OCI-LY1 (cell line): Measurements from ENCODE around the gene TPSD1.

Experiments
- H2AFZ ChIP-seq: fragments of 200-600 bp; sonication (generic), shearing (Covaris generic); 2 replicates; pipeline ENCODE4 v1.6.0; 2014; ENCODE audit warnings: antibody characterized with exemption, mild to moderate bottlenecking, low read length
- H3F3A ChIP-seq: fragments of 200-600 bp; sonication (generic), shearing (Covaris generic); 2 replicates; pipeline ENCODE4 v1.6.0; 2014; ENCODE audit warnings: mild to moderate bottlenecking, antibody characterized with exemption, low read length, moderate library complexity; ENCODE audit not compliant: insufficient read depth
- H3K27ac ChIP-seq: fragments of 200-600 bp; sonication (generic); 2 replicates; pipeline ENCODE4 v1.5.1; 2014; ENCODE audit warnings: low read length, mixed run types, mild to moderate bottlenecking, low read depth; ENCODE audit not compliant: poor library complexity, severe bottlenecking
- H3K27me3 ChIP-seq: fragments of 200-600 bp; sonication (generic); 2 replicates; pipeline ENCODE4 v1.6.0; 2014; ENCODE audit warnings: antibody characterized with exemption, mild to moderate bottlenecking, low read length, moderate library complexity; ENCODE audit not compliant: insufficient read depth
- H3K36me3 ChIP-seq: fragments of 200-600 bp; sonication (generic); 2 replicates; pipeline ENCODE4 v1.6.1; 2014; ENCODE audit warnings: mild to moderate bottlenecking, antibody characterized with exemption, low read length, moderate library complexity, mixed read lengths; ENCODE audit not compliant: insufficient read depth
- H3K4me1 ChIP-seq: fragments of 200-600 bp; sonication (generic); 2 replicates; pipeline ENCODE4 v1.5.1; 2014; ENCODE audit warnings: mild to moderate bottlenecking, low read length, moderate library complexity; ENCODE audit not compliant: insufficient read depth, severe bottlenecking
- H3K4me2 ChIP-seq: fragments of 200-600 bp; sonication (generic), shearing (Covaris generic); 2 replicates; pipeline ENCODE4 v1.6.1; 2014; ENCODE audit warnings: low read length
- H3K4me3 ChIP-seq: fragments of 200-600 bp; sonication (generic); 2 replicates; pipeline ENCODE4 v1.5.1; 2014; ENCODE audit warnings: low read length, low read depth, mild to moderate bottlenecking, mixed read lengths; ENCODE audit not compliant: poor library complexity, severe bottlenecking
- H3K79me2 ChIP-seq: fragments of 200-600 bp; shearing (Covaris generic); 2 replicates; pipeline ENCODE4 v1.6.1; 2016; ENCODE audit warnings: mixed run types, low read length, mixed read lengths; ENCODE audit not compliant: insufficient read depth
- H3K9ac ChIP-seq: fragments of 200-600 bp; sonication (generic), shearing (Covaris generic); 2 replicates; pipeline ENCODE4 v1.6.1; 2014; ENCODE audit warnings: mild to moderate bottlenecking, low read length, mixed read lengths
- H3K9me2 ChIP-seq: fragments of 200-600 bp; sonication (generic), shearing (Covaris generic); 2 replicates; pipeline ENCODE4 v1.6.1; 2014; ENCODE audit warnings: low read depth, mild to moderate bottlenecking, low read length, mixed read lengths
- H3K9me3 ChIP-seq: fragments of 200-600 bp; shearing (Covaris generic); 2 replicates; pipeline ENCODE4 v1.6.1; 2014; ENCODE audit warnings: low read length, mixed read lengths
- H4K20me1 ChIP-seq: fragments of 200-600 bp; sonication (generic), shearing (Covaris generic); 2 replicates; pipeline ENCODE4 v1.6.0; 2016; ENCODE audit warnings: mild to moderate bottlenecking, low read length; ENCODE audit not compliant: insufficient read depth
- EZH2 ChIP-seq: fragments of 200-600 bp; sonication (generic), shearing (Covaris generic); IDR thresholded peaks from 2 replicates; pipeline ENCODE4 v1.8.0; 2017; ENCODE audit warnings: borderline replicate concordance, mixed run types, mild to moderate bottlenecking, antibody characterized with exemption, low read length, moderate library complexity, mixed read lengths
- TF ChIP-seq, protein P1 (sequence below): fragments of 200-600 bp; sonication (generic), shearing (Covaris generic); IDR thresholded peaks from 2 replicates; pipeline ENCODE4 v1.5.1; 2017; ENCODE audit warnings: mild to moderate bottlenecking, antibody characterized with exemption, low read length, moderate library complexity, mixed read lengths

TPSD1 gene

DNA sequence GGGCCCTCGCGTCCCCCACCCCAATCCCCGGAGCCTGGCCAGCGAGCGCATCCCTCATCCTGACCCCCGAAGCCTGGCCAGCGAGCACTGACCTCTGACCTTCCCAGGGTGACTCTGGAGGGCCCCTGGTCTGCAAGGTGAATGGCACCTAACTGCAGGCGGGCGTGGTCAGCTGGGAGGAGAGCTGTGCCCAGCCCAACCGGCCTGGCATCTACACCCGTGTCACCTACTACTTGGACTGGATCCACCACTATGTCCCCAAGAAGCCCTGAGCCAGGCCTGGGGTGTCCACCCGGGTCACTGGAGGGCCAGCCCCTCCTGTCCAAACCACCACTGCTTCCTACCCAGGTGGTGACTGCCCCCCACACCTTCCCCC, 2.3 kb downstream of the TPSD1 start:
- Histone ChIP-seq H3K9ac (no peak overlapping the region), H3K9me2 (no peaks in the 10 kb centered on the region), H3K4me2 (no peak overlapping the region)

DNA sequence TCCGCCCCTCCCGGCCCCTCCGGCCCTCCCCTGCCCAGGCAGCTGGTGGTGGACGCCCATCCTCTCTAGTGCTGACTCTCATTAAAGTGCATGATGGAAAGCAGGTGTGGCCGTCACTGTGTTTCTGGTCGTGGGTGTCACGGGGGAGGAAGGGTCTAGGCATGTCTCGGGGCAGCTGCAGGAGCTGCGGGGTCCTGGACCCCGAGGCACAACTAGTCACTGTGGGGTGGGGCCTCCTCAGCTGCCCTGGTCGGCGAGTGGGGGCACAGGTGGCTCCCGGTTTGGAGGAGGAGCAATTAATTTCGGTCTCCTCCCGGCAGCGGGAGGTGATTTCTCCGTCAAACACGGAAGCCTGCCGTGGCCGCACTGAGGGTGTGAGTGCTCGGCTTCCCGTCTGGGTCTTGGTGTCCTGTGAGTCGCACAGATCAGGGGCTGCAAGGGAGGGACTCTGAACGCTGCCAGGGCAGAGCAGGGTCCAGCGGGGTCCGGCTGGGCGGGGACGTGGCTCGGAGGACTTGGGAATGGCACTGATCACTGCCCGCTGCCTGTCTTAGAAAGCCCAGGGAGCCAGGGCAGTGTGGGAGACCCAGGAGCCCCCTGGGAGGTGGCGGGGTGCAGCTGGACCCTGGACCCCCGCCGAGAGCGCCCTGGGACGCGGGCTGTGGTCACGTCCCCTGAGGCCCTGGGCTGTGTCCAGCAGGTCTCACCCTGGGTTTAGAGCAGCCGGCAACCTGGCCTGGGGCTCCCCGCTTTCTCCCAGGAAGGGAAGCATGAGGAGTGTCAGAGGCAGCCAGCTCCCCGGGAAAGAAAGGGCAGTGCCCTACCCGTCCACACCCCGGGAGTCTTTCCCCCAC, 3.3 kb downstream of the TPSD1 start:
- no peak overlapping the region for H3K4me2 ChIP-seq
- no peaks in the 10 kb centered on the region for H4K20me1 ChIP-seq
- H3K36me3 ChIP-seq = no peaks in the 10 kb centered on the region
- no peak overlapping the region for H3K4me3 ChIP-seq
- H3K9me2 ChIP-seq = no peaks in the 10 kb centered on the region
- no peaks in the 10 kb centered on the region for H3K4me1 ChIP-seq
- no peak for TF ChIP-seq EZH2
- TF ChIP-seq, protein P1, sequence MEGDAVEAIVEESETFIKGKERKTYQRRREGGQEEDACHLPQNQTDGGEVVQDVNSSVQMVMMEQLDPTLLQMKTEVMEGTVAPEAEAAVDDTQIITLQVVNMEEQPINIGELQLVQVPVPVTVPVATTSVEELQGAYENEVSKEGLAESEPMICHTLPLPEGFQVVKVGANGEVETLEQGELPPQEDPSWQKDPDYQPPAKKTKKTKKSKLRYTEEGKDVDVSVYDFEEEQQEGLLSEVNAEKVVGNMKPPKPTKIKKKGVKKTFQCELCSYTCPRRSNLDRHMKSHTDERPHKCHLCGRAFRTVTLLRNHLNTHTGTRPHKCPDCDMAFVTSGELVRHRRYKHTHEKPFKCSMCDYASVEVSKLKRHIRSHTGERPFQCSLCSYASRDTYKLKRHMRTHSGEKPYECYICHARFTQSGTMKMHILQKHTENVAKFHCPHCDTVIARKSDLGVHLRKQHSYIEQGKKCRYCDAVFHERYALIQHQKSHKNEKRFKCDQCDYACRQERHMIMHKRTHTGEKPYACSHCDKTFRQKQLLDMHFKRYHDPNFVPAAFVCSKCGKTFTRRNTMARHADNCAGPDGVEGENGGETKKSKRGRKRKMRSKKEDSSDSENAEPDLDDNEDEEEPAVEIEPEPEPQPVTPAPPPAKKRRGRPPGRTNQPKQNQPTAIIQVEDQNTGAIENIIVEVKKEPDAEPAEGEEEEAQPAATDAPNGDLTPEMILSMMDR = no peak
- H3K9me3 ChIP-seq = no peaks in the 10 kb centered on the region
- no peaks in the 10 kb centered on the region; the same call in 1 of the 2 replicates for H3K27me3 ChIP-seq
- H2AFZ ChIP-seq = no peak overlapping the region
- no peaks in the 10 kb centered on the region for H3K79me2 ChIP-seq
- no peak overlapping the region for H3K9ac ChIP-seq
- H3K27ac ChIP-seq = no peak overlapping the region
- no peaks in the 10 kb centered on the region for H3F3A ChIP-seq

More for the DNA sequence above, 2.3 kb downstream of the TPSD1 start:
- no peaks in the 10 kb centered on the region for H3F3A ChIP-seq
- H3K27ac ChIP-seq = no peak overlapping the region
- H3K36me3 ChIP-seq = no peaks in the 10 kb centered on the region
- H4K20me1 ChIP-seq = no peaks in the 10 kb centered on the region
- no peaks in the 10 kb centered on the region; the same call in 1 of the 2 replicates for H3K27me3 ChIP-seq
- H3K4me3 ChIP-seq = no peak overlapping the region
- TF ChIP-seq, protein P1 = no peak
- no peak for TF ChIP-seq EZH2
- H3K4me1 ChIP-seq = no peaks in the 10 kb centered on the region
- H3K9me3 ChIP-seq = no peaks in the 10 kb centered on the region
- H3K79me2 ChIP-seq = no peaks in the 10 kb centered on the region
- H2AFZ ChIP-seq = no peak overlapping the region

DNA sequence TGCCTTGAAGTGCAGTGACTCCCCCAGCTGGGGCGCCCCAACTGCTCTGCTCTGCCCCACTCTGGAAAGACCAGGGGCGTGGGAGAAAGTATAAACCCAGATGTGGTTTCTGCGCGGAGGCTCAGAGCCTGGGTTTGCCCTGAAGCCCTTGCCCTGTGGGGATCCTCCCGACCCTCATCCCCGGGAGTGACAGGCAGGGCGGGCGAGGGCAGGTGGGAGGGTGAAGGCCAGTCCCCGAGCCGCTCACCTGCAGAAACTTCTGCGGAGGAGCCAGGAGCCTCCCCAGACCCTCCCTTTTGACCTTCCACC, 3.8 kb downstream of the TPSD1 start:
- no peak for TF ChIP-seq EZH2
- TF ChIP-seq, protein P1 = no peak
- Histone ChIP-seq H4K20me1 (no peaks in the 10 kb centered on the region), H3K27me3 (no peaks in the 10 kb centered on the region; the same call in 1 of the 2 replicates), H3K27ac (no peak overlapping the region), H3F3A (no peaks in the 10 kb centered on the region), H3K79me2 (no peaks in the 10 kb centered on the region), H3K9ac (no peak overlapping the region), H3K9me2 (no peaks in the 10 kb centered on the region), H3K36me3 (no peaks in the 10 kb centered on the region), H3K9me3 (no peaks in the 10 kb centered on the region), H3K4me1 (no peaks in the 10 kb centered on the region), H2AFZ (no peak overlapping the region), H3K4me3 (no peak overlapping the region), H3K4me2 (no peak overlapping the region)
